ENCODE data around the gene PHKA1.

DNA sequence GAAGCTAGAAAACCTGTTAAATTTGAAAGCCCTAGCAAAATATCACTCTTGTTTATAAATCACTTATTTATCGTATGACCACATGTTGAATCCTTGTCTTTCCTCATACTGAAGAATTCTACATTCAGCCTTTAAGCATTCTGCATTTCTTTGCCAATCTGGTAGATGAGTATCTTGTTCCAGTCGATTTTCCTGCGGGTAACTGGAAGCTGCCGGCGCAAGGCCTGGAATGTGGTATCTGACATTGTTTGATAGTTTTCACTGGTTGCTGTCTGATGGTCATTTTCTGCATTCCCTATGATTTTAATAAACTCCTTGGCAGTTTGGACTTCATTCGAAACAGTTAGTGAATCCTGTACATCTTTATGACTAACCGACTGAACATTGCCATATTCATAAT, 13.7 kb upstream of the PHKA1 start:
- TF ChIP-seq, protein P1, sequence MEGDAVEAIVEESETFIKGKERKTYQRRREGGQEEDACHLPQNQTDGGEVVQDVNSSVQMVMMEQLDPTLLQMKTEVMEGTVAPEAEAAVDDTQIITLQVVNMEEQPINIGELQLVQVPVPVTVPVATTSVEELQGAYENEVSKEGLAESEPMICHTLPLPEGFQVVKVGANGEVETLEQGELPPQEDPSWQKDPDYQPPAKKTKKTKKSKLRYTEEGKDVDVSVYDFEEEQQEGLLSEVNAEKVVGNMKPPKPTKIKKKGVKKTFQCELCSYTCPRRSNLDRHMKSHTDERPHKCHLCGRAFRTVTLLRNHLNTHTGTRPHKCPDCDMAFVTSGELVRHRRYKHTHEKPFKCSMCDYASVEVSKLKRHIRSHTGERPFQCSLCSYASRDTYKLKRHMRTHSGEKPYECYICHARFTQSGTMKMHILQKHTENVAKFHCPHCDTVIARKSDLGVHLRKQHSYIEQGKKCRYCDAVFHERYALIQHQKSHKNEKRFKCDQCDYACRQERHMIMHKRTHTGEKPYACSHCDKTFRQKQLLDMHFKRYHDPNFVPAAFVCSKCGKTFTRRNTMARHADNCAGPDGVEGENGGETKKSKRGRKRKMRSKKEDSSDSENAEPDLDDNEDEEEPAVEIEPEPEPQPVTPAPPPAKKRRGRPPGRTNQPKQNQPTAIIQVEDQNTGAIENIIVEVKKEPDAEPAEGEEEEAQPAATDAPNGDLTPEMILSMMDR (IDR thresholded peaks at IDR 0.05; ENCODE audit: extremely low read depth in 1 of 2, insufficient read depth in 1 of 2, low read depth in 1 of 2, low read length in 2 of 2) = no peak
- TF ChIP-seq EZH2 (IDR thresholded peaks at IDR 0.05; ENCODE audit: borderline replicate concordance, low read depth, low read length, severe bottlenecking) (no peak), POLR2A (IDR thresholded peaks at IDR 0.05; ENCODE audit: low read depth, low read length) (no peak), MYC (IDR thresholded peaks at IDR 0.05; ENCODE audit: low read depth, low read length) (no peak), POLR2AphosphoS5 (IDR thresholded peaks at IDR 0.05; ENCODE audit: insufficient read depth, low read depth, low read length) (no peak)

Data from endothelial cell of umbilical vein (primary cell).